MM.1S (cell line): Measurements from ENCODE around the gene MYCL.

Experiments
- DNase-seq: peaks from one replicate; pipeline ENCODE4 v3.0.0-alpha.2; 2015
- H2AFZ ChIP-seq: fragments of 300-600 bp; sonication (generic); 2 replicates; pipeline ENCODE4 v1.6.0; 2016; ENCODE audit warnings: antibody characterized with exemption, low read length
- H3F3A ChIP-seq: fragments of 300-600 bp; sonication (generic); 2 replicates; pipeline ENCODE4 v1.6.1; 2016; ENCODE audit warnings: mild to moderate bottlenecking, antibody characterized with exemption, low read length, moderate library complexity, mixed read lengths; ENCODE audit not compliant: insufficient read depth
- H3K27ac ChIP-seq: fragments of 300-600 bp; sonication (generic); 2 replicates; pipeline ENCODE4 v1.5.1; 2016; ENCODE audit warnings: mild to moderate bottlenecking, low read length
- H3K27me3 ChIP-seq: fragments of 300-600 bp; sonication (generic); replicated peaks from 2 replicates; pipeline ENCODE4 v1.6.0; 2016; ENCODE audit warnings: low read length; ENCODE audit not compliant: insufficient read depth
- H3K36me3 ChIP-seq: fragments of 300-600 bp; sonication (generic); replicated peaks from 2 replicates; pipeline ENCODE4 v1.6.1; 2016; ENCODE audit warnings: mild to moderate bottlenecking, low read length, mixed read lengths; ENCODE audit not compliant: insufficient read depth
- H3K4me1 ChIP-seq: fragments of 300-600 bp; sonication (generic); 2 replicates; pipeline ENCODE4 v1.6.1; 2016; ENCODE audit warnings: low read length, mixed read lengths
- H3K4me2 ChIP-seq: fragments of 300-600 bp; sonication (generic); 2 replicates; pipeline ENCODE4 v1.6.0; 2016; ENCODE audit warnings: low read depth, low read length
- H3K4me3 ChIP-seq: fragments of 300-600 bp; sonication (generic); 2 replicates; pipeline ENCODE4 v1.5.1; 2016; ENCODE audit warnings: low read length, mixed read lengths
- H3K79me2 ChIP-seq: fragments of 300-600 bp; sonication (generic); 2 replicates; pipeline ENCODE4 v1.6.1; 2016; ENCODE audit warnings: mixed run types, low read length, mixed read lengths
- H3K9ac ChIP-seq: fragments of 300-600 bp; sonication (generic); 2 replicates; pipeline ENCODE4 v1.6.1; 2016; ENCODE audit warnings: low read length, mixed read lengths
- H3K9me2 ChIP-seq: fragments of 300-600 bp; sonication (generic); replicated peaks from 2 replicates; pipeline ENCODE4 v1.6.1; 2016; ENCODE audit warnings: mild to moderate bottlenecking, low read length, mixed read lengths; ENCODE audit not compliant: insufficient read depth
- H3K9me3 ChIP-seq: fragments of 300-600 bp; sonication (generic); replicated peaks from 2 replicates; pipeline ENCODE4 v1.6.1; 2016; ENCODE audit warnings: mild to moderate bottlenecking, low read length, mixed read lengths; ENCODE audit not compliant: insufficient read depth
- H4K20me1 ChIP-seq: fragments of 300-600 bp; sonication (generic); 2 replicates; pipeline ENCODE4 v1.6.1; 2016; ENCODE audit warnings: mild to moderate bottlenecking, low read length, moderate library complexity, mixed read lengths; ENCODE audit not compliant: insufficient read depth
- EZH2 ChIP-seq: fragments of 300-600 bp; sonication (generic); optimal IDR thresholded peaks from 2 replicates; pipeline ENCODE3; 2017; ENCODE audit warnings: low read depth, mild to moderate bottlenecking, antibody characterized with exemption, low read length, mixed read lengths
- EZH2phosphoT487 ChIP-seq: fragments of 300-600 bp; sonication (generic); IDR thresholded peaks from 2 replicates; pipeline ENCODE4 v1.6.1; 2018; ENCODE audit warnings: antibody characterized with exemption, low read length
- TF ChIP-seq, protein P1 (sequence below): fragments of 300-600 bp; sonication (generic); IDR thresholded peaks from 2 replicates; pipeline ENCODE4 v1.5.1; 2016; ENCODE audit warnings: antibody characterized with exemption, low read length, mixed read lengths

MYCL gene

DNA sequence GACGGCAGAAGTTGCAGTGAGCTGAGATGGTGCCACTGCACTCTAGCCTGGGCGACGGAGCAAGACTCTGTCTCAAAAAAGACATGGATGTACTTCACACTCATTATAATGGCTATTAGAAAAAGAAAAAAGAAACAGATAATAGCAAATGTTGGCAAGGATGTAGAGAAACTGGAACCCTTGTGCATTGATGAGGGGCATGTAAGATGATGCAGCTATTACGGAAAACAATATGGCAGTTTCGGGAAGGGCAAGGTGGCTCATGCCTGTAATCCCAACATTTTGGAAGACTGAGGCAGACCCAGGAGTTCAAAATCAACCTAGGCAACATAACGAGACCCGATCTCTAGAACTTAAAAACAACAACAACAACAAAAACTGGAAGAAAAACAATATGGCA lies 40.7 kb downstream of the MYCL start:
- H3K36me3 ChIP-seq: 0 out of 2 replicates have a peak, but pooled peaks cover 4% of the 10 kb centered on the region
- no peaks in the 10 kb centered on the region for H3K9me3 ChIP-seq
- no peaks in the 10 kb centered on the region for H3F3A ChIP-seq
- no peaks in the 10 kb centered on the region for H3K4me1 ChIP-seq
- no peak overlapping the region for H3K9ac ChIP-seq
- no peak overlapping the region for H2AFZ ChIP-seq
- no peaks in the 10 kb centered on the region for H3K27me3 ChIP-seq
- no peak overlapping the region for H3K4me2 ChIP-seq
- H3K4me3 ChIP-seq: no peak overlapping the region
- TF ChIP-seq, protein P1, sequence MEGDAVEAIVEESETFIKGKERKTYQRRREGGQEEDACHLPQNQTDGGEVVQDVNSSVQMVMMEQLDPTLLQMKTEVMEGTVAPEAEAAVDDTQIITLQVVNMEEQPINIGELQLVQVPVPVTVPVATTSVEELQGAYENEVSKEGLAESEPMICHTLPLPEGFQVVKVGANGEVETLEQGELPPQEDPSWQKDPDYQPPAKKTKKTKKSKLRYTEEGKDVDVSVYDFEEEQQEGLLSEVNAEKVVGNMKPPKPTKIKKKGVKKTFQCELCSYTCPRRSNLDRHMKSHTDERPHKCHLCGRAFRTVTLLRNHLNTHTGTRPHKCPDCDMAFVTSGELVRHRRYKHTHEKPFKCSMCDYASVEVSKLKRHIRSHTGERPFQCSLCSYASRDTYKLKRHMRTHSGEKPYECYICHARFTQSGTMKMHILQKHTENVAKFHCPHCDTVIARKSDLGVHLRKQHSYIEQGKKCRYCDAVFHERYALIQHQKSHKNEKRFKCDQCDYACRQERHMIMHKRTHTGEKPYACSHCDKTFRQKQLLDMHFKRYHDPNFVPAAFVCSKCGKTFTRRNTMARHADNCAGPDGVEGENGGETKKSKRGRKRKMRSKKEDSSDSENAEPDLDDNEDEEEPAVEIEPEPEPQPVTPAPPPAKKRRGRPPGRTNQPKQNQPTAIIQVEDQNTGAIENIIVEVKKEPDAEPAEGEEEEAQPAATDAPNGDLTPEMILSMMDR: no peak
- TF ChIP-seq EZH2 (no peak), EZH2phosphoT487 (no peak)
- no peak for DNase-seq
- peaks cover 90% of the 10 kb centered on the region for H3K79me2 ChIP-seq
- H3K27ac ChIP-seq: no peak overlapping the region
- no peaks in the 10 kb centered on the region for H4K20me1 ChIP-seq
- no peaks in the 10 kb centered on the region for H3K9me2 ChIP-seq

DNA sequence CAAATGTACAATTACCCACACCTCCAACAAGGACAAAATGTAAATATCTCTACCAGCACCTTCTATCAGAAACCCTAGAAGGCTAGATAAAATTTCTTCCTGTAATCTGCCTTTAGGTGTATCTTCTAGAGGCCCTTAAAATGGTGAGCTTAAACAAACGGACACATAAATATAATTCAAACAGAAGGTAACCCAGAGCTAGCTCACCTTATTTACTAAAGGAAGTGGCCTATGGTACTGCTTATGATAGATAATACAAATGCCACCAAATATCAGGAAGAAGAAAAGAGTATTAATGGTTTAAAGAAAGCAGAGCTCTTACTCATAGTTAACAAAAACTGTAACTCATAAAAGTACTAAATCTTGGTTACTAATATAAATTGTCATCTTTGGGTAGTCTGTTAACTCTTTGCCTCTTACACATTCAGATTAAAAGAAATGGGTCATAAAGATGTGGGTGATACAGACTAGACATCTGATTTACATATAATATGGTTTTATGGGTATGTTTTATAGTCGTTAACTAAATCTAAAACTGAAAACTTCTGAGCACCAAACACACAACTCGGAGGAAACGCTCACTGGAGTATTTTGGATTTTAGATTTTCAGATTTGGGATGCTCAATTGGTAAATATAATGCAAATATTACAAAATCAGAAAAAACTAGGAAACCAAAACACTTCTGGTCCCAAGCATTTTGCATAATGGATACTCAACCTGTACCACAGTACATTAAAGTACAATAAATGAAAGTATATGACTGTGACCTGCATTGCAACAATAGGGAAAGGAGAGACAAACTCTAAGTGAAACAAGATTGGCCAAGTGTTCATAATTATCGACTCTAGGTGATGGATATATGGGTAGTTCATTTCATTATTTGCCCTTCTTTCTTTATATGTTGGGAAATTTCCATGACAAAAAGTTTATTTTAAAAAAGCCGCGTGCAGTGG lies 41.6 kb downstream of the MYCL start:
- H2AFZ ChIP-seq: no peak overlapping the region
- 0 out of 2 replicates have a peak, but pooled peaks cover 4% of the 10 kb centered on the region for H3K36me3 ChIP-seq
- H3K9ac ChIP-seq: no peak overlapping the region
- H3K4me2 ChIP-seq: no peak overlapping the region
- no peak overlapping the region for H3K4me3 ChIP-seq
- no peaks in the 10 kb centered on the region for H3F3A ChIP-seq
- H4K20me1 ChIP-seq: no peaks in the 10 kb centered on the region
- peaks cover 87% of the 10 kb centered on the region for H3K79me2 ChIP-seq
- TF ChIP-seq EZH2phosphoT487 (no peak), EZH2 (no peak)
- TF ChIP-seq, protein P1: no peak
- no peaks in the 10 kb centered on the region for H3K9me2 ChIP-seq
- H3K4me1 ChIP-seq: 0 out of 2 replicates have a peak, but pooled peaks cover 1% of the 10 kb centered on the region
- H3K27ac ChIP-seq: no peak overlapping the region
- DNase-seq: no peak
- H3K9me3 ChIP-seq: no peaks in the 10 kb centered on the region
- no peaks in the 10 kb centered on the region for H3K27me3 ChIP-seq

DNA sequence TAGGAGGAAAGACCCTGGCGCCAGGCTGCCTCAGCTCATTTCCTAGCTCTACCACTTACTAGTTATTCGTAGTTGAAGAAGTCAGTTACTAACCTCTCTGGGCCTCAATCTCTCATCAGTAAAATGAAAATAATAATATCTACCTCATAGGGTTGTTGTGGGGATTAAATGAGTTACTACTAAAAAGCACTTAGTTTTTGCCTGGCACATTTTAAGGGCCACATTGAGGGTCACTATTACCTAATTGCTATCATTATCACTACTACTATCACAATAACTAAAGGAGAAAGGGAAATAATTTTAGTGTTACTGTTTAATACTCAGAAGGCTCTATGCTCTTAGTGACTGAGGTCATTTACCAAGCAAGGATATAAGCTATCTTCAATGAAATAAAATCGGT lies 43.4 kb downstream of the MYCL start:
- Histone ChIP-seq H3K4me1 (peaks cover 13% of the 10 kb centered on the region; the same call in 1 of the 2 replicates), H3K4me2 (no peak overlapping the region), H3K79me2 (peaks cover 83% of the 10 kb centered on the region), H3K27me3 (no peaks in the 10 kb centered on the region), H3K27ac (no peak overlapping the region), H3K9ac (no peak overlapping the region), H3K9me3 (no peaks in the 10 kb centered on the region), H3K4me3 (no peak overlapping the region), H4K20me1 (no peaks in the 10 kb centered on the region), H3K9me2 (no peaks in the 10 kb centered on the region), H3F3A (peaks cover 5% of the 10 kb centered on the region; the same call in 1 of the 2 replicates), H3K36me3 (0 out of 2 replicates have a peak, but pooled peaks cover 4% of the 10 kb centered on the region), H2AFZ (no peak overlapping the region)
- DNase-seq: no peak
- TF ChIP-seq, protein P1: no peak
- no peak for TF ChIP-seq EZH2
- no peak for TF ChIP-seq EZH2phosphoT487
